Sigmoid colon (tissue), 7 donors: ENCODE results near the gene SEMG2. TPM values are rescaled to one million over a fixed set of nuclear protein-coding genes. Genes with fewer than 3 reads are reported as not detected.

ENCODE experiments used
- DNase-seq: peaks from one replicate; pipeline ENCODE4 v3.0.0-alpha.2; 2019
- H3K27ac ChIP-seq, 4 donors: fragments of 200-600 bp; sonication (generic); one replicate each; pipeline ENCODE4 v1.5.1; 2016 to 2019; ENCODE audit warnings: mild to moderate bottlenecking in 1 of 4
- H3K27me3 ChIP-seq, 3 donors: fragments of 200-600 bp; sonication (generic); one replicate each; pipeline ENCODE4 v1.5.1; 2019; ENCODE audit warnings: mild to moderate bottlenecking in 1 of 3
- H3K36me3 ChIP-seq, 4 donors: fragments of 200-600 bp; sonication (generic); one replicate each; pipeline ENCODE4 v1.5.1; 2016 to 2019
- H3K4me1 ChIP-seq, 4 donors: fragments of 200-600 bp; sonication (generic); one replicate each; pipeline ENCODE4 v1.5.1; 2017 to 2019
- H3K4me3 ChIP-seq, 4 donors: fragments of 200-600 bp; sonication (generic); one replicate each; pipeline ENCODE4 v1.5.1; 2017 to 2019; ENCODE audit warnings: mild to moderate bottlenecking in 2 of 4, moderate library complexity in 1 of 4
- H3K9me3 ChIP-seq, 4 donors: fragments of 200-600 bp in 3 of 4; sonication (generic) in 3 of 4; one replicate each; pipeline versions ENCODE4 v1.5.1 to v1.6.1; 2013 to 2019
- CTCF ChIP-seq, 4 experiments: fragments of 450-650 bp in 3 of 4; fragments of 200-600 bp in 1 of 4; IDR thresholded peaks; one replicate each; pipeline ENCODE4 v1.5.1; 2016 to 2019; ENCODE audit warnings: antibody characterized with exemption in 4 of 4, mild to moderate bottlenecking in 3 of 4, moderate library complexity in 2 of 4
- EP300 ChIP-seq, 4 donors: sonication (generic); formaldehyde crosslinking; IDR thresholded peaks; one replicate each; pipeline ENCODE4 v1.6.1; 2017; ENCODE audit warnings: antibody characterized with exemption in 4 of 4
- POLR2A ChIP-seq, 2 donors: fragments of 450-650 bp; IDR thresholded peaks; one replicate each; pipeline ENCODE4 v1.6.1; 2016; ENCODE audit warnings: antibody characterized with exemption in 2 of 2, mild to moderate bottlenecking in 2 of 2, moderate library complexity in 2 of 2
- POLR2AphosphoS5 ChIP-seq, 4 donors: sonication (generic); formaldehyde crosslinking; IDR thresholded peaks; one replicate each; pipeline ENCODE4 v1.6.1; 2017; ENCODE audit warnings: antibody characterized with exemption in 4 of 4
- WGBS, 2 donors: extraction: QIAGEN DNeasy Blood & Tissue Kit; methylation state at CpG; one replicate each; pipeline ENCODE4 v1.1.7; 2013; 5-methylcytosine and 5-hydroxymethylcytosine counted together
- intact Hi-C: fragments of 100-400 bp; cut with DNase I; formaldehyde crosslinking; loops from one replicate; pipeline ENCODE4 v1.15.1; 2023
- polyA plus RNA-seq, 3 donors: library from polyadenylated mRNA; stranded (reverse); fragments of 200-250 nt; gene quantifications; one replicate each; pipeline ENCODE4 v1.2.3, GENCODE V29; 2013
- total RNA-seq, 4 donors: library from RNA; depleted of rRNA; stranded (reverse); fragments of >200 nt; gene quantifications; one replicate each; pipeline ENCODE4 v1.1.0, GENCODE V29; 2016
- donor health status: healthy with polysubstance abuse.
- donor health status: Bipolar disorder and iron deficiency.
- donor health status: healthy.

Gene SEMG2
- total and polyA plus RNA-seq, 7 donors: not detected

GRCh38 chr20:45257711-45258110, 36.5 kb downstream of the SEMG2 start:
- intact Hi-C loops: no loop called here

GRCh38 chr20:45258259-45258658, 37.1 kb downstream of the SEMG2 start:
- WGBS, 2 donors: 93 to 95% methylated on average over 3 of the region's 3 CpGs
- peaks cover 0 to 7% (median 0%) of the 10 kb centered on the region in 4 donors for H3K4me1 ChIP-seq
- intact Hi-C loops: no loop called here

More at GRCh38 chr20:45257711-45258110, 36.5 kb downstream of the SEMG2 start:
- no peaks in the 10 kb centered on the region for H3K9me3 ChIP-seq
- TF ChIP-seq POLR2A (IDR thresholded peaks at IDR 0.05) (no peak), CTCF (IDR thresholded peaks at IDR 0.05) (no peak), POLR2AphosphoS5 (IDR thresholded peaks at IDR 0.05) (no peak), EP300 (IDR thresholded peaks at IDR 0.05) (no peak)
- H3K4me1 ChIP-seq: peaks cover 0 to 7% (median 0%) of the 10 kb centered on the region in 4 donors
- H3K27ac ChIP-seq: no peak overlapping the region
- DNase-seq: no peak
- WGBS, 2 donors: 83 to 85% methylated on average over 7 of the region's 7 CpGs
- no peaks in the 10 kb centered on the region for H3K27me3 ChIP-seq
- H3K4me3 ChIP-seq: no peak overlapping the region
- no peaks in the 10 kb centered on the region for H3K36me3 ChIP-seq

DNA sequence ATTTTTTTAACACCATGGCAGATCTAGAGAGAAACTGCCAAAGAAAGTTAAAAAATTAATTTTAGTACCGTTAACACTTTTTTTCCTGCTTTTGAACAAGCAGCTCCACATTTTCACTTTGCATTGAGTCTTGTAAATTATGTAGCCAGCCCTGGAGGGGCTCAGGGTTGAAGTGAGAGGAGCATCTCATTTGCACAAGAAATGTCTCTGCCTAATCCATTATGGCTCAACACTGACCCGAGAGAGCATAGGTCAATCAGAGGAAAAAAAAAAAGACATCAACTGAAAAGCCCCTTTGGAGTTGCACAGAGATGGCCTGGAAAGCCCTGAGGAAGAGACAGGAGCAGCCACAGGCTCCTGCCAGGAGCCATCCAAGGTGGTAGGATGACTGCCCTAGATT, 37.5 kb downstream of the SEMG2 start:
- no peak for DNase-seq
- Histone ChIP-seq H3K9me3 (no peaks in the 10 kb centered on the region), H3K4me1 (peaks cover 0 to 7% (median 0%) of the 10 kb centered on the region in 4 donors), H3K4me3 (no peak overlapping the region), H3K27me3 (no peaks in the 10 kb centered on the region), H3K27ac (no peak overlapping the region), H3K36me3 (no peaks in the 10 kb centered on the region)
- TF ChIP-seq POLR2A (IDR thresholded peaks at IDR 0.05): no peak
- no peak for TF ChIP-seq POLR2AphosphoS5 (IDR thresholded peaks at IDR 0.05)
- no peak for TF ChIP-seq CTCF (IDR thresholded peaks at IDR 0.05)
- no peak for TF ChIP-seq EP300 (IDR thresholded peaks at IDR 0.05)
- intact Hi-C loops: no loop called here
- WGBS, 2 donors: 60 to 79% methylated on average over 2 of the region's 2 CpGs

More at GRCh38 chr20:45258259-45258658, 37.1 kb downstream of the SEMG2 start:
- H3K27ac ChIP-seq: no peak overlapping the region
- H3K36me3 ChIP-seq: no peaks in the 10 kb centered on the region
- TF ChIP-seq EP300 (IDR thresholded peaks at IDR 0.05): no peak
- no peak for TF ChIP-seq POLR2A (IDR thresholded peaks at IDR 0.05)
- no peak for TF ChIP-seq CTCF (IDR thresholded peaks at IDR 0.05)
- TF ChIP-seq POLR2AphosphoS5 (IDR thresholded peaks at IDR 0.05): no peak
- H3K9me3 ChIP-seq: no peaks in the 10 kb centered on the region
- no peak for DNase-seq
- no peak overlapping the region for H3K4me3 ChIP-seq
- no peaks in the 10 kb centered on the region for H3K27me3 ChIP-seq

- intact Hi-C loops: no loop called here
- WGBS, 2 donors: 84 to 88% methylated on average over 3 of the region's 3 CpGs
- Histone ChIP-seq H3K27ac (no peak overlapping the region), H3K4me3 (no peak overlapping the region), H3K4me1 (no peaks in the 10 kb centered on the region), H3K36me3 (no peaks in the 10 kb centered on the region), H3K9me3 (no peaks in the 10 kb centered on the region), H3K27me3 (peaks cover 0 to 4% (median 0%) of the 10 kb centered on the region in 3 donors)
- no peak for DNase-seq
- no peak for TF ChIP-seq EP300 (IDR thresholded peaks at IDR 0.05)
- no peak for TF ChIP-seq POLR2AphosphoS5 (IDR thresholded peaks at IDR 0.05)
- TF ChIP-seq CTCF (IDR thresholded peaks at IDR 0.05): no peak
- TF ChIP-seq POLR2A (IDR thresholded peaks at IDR 0.05): no peak
Observed at GRCh38 chr20:45263556-45264266, 42.5 kb downstream of the SEMG2 start.
